NK-92 treated with Interleukin-12 subunit alpha and Interleukin-12 subunit beta, amount 100 ng/mL, for 24 hours (cell line): ENCODE results near the gene SERPINI2.

Source experiments
- DNase-seq: peaks from one replicate; lab custom pipeline; 2025; lab: John Stamatoyannopoulos, UW

The SERPINI2 gene, protein sequence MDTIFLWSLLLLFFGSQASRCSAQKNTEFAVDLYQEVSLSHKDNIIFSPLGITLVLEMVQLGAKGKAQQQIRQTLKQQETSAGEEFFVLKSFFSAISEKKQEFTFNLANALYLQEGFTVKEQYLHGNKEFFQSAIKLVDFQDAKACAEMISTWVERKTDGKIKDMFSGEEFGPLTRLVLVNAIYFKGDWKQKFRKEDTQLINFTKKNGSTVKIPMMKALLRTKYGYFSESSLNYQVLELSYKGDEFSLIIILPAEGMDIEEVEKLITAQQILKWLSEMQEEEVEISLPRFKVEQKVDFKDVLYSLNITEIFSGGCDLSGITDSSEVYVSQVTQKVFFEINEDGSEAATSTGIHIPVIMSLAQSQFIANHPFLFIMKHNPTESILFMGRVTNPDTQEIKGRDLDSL

GRCh38 chr3:167473863-167474262 is at the start of gene SERPINI2:
Gene SERPINI2, minus strand, starts transcription at chr3:167474042. Its CDS starts 2,208 bp downstream, at chr3:167471834.
- no peak for DNase-seq

DNA sequence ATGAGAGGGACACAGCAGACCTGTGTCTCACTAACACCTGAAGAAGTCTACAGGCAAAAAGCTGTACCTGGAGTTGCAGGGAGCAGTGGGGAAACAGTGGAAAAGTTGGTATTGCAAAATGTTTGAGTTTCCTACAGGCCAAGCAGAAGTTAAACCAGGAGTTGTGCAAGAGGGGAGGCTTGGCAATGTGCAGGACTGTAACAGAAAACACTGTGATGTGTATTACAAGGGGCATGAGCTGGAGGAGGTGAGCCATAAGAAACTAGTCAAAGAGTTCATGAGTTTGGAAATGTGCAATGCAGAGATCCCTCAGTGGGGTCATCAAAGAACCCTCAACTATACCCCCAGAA is 47.1 kb upstream of the SERPINI2 start:
- DNase-seq = no peak

DNA sequence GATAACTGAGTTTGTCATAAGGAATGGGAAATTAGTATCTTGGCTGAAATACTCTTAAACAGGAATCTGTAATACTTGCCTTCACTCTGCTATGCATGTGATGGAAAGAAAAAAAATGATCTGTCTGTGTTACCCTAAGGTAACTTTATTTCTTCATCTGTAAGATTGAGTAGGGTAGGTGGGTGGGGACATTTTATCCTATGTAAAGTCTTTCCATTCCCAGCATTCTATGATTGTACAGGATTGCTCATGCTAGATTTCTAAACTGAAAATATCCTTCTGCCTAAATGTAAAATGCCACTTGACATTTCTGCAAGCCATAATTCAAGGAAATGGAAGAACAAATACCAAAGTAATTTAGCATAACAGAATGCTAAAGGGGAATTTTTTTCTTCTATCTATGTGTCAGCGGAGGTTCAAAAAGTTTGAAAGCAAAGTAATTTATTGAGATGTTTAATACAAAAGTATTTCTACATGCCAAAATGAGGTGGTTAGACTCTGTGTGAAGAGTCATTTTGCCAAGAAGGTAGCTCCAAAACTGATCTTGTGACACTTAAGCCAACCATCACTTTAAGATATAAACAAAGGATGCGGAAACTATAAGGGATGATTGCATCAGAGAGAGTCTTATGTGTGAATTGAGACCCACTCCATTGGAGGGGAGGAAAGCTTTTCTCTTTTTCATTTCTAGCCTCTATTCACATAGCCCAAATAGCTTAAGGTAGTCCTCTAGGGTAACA is 46.6 kb upstream of the SERPINI2 start:
- DNase-seq = no peak

DNA sequence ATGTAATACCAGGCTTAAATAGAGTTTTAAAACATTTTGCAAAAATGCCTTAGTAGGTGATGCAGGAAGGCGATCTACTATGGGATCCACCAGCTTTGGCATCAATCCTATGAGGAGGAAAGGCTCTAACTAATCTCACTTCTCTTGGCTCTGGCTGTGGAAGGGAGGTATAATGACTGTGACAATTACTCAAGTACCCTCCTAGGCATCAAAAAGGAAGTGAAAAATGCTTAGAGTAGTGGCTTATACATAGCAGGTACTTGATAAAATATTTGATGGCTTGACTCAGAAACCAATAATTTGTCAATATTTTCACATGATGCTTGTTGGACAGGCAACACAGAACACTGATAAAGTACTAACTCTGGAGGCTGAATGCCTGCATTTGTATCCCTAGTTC is 34.1 kb upstream of the SERPINI2 start:
- DNase-seq = no peak

GRCh38 chr3:167502401-167502800 is 28.6 kb upstream of the SERPINI2 start:
- DNase-seq = no peak

- DNase-seq = no peak
Observed at GRCh38 chr3:167501941-167502340, 28.1 kb upstream of the SERPINI2 start.

DNA sequence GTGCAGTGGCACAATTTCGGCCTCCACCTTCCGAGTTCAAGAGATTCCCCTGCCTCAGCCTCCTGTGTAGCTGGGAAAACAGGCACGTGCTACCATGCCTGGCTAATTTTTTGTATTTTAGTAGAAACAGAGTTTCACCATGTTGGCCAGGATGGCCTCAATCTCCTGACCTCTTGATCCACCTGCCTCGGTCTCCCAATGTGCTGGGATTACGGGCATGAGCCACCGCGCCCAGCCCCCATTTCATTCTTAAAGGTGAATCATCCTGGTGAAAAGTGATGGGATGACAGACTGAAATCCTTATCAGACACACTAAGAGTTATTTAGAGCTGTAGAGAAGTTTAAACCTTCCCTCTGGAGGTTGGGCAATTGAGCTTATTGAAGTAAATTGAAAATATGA is 24.1 kb upstream of the SERPINI2 start:
- DNase-seq = no peak

DNA sequence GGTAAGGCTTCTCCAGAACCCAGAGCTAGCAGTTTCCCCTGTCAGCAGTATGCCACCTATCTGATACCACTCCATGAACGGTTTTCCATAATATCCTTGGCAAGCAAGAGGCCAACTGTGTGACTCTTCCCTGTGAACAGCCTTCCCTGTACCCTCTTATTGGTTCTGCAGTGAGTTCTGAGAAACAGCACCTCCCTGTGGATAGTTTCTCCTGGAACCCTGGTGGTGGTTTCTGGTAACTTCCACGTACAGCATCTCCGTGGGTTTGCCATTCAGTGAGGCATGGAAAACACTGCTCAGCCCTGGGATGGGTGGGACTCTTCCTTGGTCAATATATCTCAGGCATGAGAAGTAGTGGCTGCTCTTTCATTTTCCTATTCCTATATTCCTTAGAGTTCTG is 19.4 kb upstream of the SERPINI2 start:
- DNase-seq = no peak

GRCh38 chr3:167491621-167492020 is 17.8 kb upstream of the SERPINI2 start:
- no peak for DNase-seq

DNA sequence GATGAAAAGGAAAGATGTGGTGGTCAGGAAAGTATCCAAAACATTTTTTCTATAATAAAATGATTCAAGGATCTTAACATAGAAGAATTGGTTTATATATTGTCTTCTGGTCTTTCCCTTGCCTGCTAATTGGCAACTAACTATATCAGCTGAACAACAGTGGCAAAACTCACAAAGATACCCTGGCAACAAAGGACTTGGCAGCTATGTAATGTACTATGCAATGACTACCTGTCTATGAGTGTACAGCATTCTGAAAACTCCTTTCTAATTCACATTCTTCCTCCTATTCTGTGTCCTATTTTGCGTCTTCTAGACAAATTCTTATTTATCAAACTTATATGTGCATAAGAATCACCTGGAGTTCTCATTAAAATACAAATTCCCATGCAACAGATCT is 15.7 kb upstream of the SERPINI2 start:
- no peak for DNase-seq

GRCh38 chr3:167487556-167487955 is 13.7 kb upstream of the SERPINI2 start:
- no peak for DNase-seq

GRCh38 chr3:167484551-167484950 is 10.7 kb upstream of the SERPINI2 start:
- no peak for DNase-seq

DNA sequence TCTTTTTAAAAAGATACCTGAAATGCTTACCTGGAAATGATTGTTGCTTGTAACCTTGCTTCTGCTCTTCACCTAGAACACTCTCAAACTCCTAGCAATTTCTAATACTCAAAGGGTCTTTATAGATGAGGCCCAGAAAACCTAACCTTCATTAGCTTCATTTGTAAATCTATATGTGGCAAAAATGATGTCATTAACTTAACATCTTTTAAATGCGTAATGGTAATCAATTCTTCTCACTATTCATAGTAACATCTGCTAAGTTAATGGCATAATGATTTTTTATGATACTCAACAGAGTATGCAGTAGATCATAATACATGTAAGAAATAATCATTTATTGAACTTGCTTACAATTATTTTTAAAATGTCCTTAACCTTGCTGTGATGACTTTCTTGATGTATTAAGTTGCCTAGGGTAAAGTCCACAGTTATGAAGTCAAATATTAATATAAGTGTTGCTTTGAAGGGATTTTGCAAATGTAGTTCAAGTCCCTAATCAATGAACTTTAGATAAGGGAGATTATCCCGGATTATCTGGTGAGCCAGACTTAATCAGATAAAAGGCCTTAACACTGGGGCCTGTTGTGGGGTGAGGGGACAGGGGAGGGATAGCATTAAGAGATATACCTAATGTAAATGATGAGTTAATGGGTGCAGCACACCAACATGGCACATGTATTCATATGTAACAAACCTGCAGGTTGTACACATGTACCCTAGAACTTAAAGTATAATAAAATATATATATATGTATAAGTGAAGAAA is 10.1 kb upstream of the SERPINI2 start:
- DNase-seq = no peak

DNA sequence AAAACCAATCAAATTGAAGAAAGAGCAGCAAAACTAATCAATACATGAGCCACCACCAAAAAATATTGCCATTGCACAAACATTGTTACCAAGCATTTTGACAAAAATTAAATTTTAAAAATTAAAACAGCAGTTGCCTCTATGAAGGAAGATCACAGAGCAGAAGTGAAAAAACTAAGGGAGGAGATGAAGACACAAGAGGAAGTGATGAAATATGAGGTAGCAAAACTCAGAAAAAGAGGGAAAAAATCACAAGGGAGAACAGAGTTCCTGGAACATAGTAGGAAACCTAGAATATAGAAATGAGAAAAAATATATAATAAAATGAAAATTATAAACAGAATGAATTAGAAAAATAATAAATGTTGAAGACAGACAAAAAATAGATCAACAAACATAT is 7.3 kb upstream of the SERPINI2 start:
- DNase-seq = no peak

DNA sequence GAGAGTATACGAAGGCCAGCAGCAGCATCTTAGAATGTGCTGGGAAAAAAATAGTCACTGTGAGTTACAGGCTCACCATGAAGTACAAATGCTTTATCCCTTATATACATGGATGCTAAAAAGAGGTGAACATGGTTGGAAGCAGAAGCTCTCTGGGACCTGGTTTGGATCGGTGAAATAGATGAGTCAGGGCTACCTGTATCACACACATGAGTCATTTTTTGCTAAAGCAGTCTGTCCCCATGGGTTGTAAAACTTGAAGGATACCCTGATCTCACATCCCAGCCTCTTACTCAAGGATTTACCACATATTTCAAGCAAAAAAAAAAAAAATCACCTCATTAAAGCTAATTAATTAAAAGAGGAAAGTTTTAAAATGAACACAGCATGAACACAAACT is 6.9 kb upstream of the SERPINI2 start:
- DNase-seq = no peak

DNA sequence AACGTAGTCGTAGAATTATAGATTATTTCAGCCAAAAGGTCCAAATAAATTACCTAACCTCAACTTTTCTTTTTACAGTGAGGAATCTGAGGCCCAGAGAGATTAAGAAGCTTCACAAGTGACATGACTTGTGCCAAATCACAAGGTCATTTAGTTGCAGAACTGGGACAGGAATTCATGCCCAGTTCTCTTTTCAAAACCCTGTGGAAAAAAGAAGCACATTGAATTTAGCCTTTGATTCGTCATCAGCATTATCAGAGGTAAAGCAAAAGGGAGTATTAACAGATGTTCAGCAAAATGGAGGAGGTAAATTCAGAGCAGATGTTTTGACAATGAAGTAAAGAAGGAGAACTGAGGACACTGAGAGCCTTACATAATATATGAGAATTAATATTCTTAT is 4.5 kb downstream of the SERPINI2 start:
- no peak for DNase-seq

DNA sequence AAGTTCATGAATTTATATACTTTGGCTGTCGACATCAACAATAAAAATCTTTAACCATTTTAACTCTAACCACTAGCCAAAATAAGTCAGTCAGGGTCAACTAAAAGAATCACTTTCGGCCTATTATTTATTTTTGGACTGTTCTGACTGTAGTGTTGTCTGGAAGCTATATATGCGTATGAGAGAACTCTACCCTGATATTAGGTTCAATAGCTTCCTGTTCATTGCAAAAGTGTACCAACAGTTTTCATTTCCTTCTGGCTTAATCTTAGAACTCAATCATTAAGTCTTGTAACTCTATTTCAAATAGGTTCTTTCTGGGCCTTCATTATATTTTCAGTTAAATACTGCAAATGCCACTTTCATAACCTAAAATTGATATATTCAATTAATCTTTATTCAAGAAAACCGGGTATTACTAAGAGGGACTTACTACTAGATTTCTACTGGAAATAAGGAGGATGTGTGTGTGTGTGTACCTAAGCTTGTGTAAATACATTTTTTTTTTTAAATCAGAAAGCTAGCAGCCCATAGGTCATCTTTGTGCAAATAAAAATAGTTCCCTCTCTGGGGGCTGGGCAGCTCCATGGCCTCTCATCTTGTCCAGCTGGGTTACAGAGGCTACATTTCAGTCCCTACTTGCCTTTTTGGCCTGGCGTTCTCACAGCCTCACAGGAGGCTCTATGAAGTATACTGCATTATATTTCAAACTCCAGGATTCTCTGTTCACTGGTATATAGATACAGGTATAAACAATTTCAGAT is 5.8 kb downstream of the SERPINI2 start:
- no peak for DNase-seq

GRCh38 chr3:167466966-167467365 is 6.9 kb downstream of the SERPINI2 start:
- DNase-seq = no peak

GRCh38 chr3:167456157-167456799 is 17.6 kb downstream of the SERPINI2 start:
- no peak for DNase-seq

DNA sequence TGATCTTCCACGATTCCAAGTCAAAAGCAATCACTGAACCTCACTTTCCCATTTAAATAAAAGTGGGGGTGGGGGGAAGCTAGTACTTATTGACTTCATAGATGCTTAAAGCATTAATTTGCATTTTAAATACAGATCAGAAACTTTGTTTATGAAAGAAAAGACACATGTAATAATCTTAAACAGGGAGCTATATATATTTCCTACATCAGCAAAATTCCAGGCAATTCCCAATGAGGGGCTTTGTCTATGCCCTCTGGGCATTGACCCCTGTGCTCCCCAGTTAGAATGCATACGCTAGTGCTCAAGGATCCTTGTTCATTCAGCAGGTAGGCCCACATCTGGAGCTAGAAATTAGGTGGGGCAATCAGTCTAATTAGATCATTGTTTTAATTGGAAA is 20.0 kb downstream of the SERPINI2 start:
- no peak for DNase-seq

DNA sequence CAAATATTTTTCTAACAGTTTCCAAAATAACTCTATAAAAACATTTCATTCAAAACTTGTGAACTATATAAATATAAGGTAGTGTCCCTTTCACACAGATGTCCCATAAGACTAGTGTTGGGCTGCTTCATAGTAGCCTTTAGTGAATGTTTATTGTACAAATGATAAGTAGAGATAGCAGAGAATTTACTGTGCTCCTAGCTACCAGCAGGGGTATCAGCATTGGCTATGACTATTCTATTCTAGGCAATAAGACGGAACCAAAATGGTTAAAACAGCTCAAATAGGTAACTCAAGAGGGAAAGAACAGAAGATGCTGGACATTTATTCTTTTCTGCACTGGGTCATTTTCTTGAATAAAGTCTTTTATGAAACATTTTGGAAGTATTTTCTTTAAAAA is 22.6 kb downstream of the SERPINI2 start:
- DNase-seq = no peak

- DNase-seq = no peak
Observed at GRCh38 chr3:167450675-167451074, 23.2 kb downstream of the SERPINI2 start.
